HG02763 (cell line): ENCODE results near the gene CRABP2.

Experiments used
- ATAC-seq: cut with Tn5 transposase; IDR thresholded peaks from one replicate; pipeline ENCODE4 v1.9.1; 2021; ENCODE audit warnings: mild to moderate bottlenecking, moderate library complexity; ENCODE audit not compliant: unreplicated experiment

CRABP2 gene

GRCh38 chr1:156658945-156659574 is 46.3 kb downstream of the CRABP2 start:
- no peak for ATAC-seq

GRCh38 chr1:156658496-156658895 is 46.9 kb downstream of the CRABP2 start:
- ATAC-seq, result no peak

- no peak for ATAC-seq
Observed at GRCh38 chr1:156657741-156658319, 47.6 kb downstream of the CRABP2 start.

DNA sequence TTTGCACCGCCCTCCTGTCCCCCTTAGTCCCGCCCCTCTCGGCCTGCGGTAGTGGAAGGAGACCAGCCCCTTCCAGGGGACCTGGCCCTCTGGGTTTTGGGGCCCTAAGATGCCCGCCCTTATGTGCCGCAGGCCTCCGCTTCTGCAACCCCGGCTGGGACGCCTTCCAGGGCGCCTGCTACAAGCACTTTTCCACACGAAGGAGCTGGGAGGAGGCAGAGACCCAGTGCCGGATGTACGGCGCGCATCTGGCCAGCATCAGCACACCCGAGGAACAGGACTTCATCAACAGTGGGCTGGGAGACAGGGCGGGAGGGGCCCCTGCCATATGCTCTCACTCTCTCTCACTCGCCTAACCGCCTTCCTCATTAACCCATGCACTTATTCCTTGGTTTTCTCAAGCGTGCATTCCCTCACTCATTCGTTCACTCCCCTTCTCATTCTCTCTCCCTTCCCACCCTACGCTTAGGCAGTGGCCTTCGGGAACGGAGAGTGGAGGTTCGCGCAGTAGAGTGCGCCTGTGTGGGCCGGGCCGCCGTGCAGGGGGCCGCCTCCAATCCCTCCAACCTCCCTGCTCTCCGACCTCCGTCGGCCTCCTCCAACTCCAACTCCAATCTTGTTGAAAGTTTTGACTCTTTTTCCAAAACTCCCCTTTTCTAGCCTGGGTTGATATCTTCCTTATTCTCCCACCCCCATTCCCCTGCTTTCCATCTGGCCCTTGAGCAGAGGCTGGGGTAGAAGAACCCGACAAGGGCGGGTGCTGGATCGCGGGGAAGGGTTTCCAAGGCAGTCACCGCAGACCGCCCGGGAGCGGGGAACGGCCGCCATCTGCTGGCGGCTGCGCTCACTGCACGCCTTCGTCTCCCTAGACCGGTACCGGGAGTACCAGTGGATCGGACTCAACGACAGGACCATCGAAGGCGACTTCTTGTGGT is 48.3 kb downstream of the CRABP2 start:
- no peak for ATAC-seq

- ATAC-seq, result no peak
Observed at GRCh38 chr1:156655904-156656516, 49.4 kb downstream of the CRABP2 start.

- no peak for ATAC-seq
Observed at GRCh38 chr1:156655151-156655903, 50.1 kb downstream of the CRABP2 start.

DNA sequence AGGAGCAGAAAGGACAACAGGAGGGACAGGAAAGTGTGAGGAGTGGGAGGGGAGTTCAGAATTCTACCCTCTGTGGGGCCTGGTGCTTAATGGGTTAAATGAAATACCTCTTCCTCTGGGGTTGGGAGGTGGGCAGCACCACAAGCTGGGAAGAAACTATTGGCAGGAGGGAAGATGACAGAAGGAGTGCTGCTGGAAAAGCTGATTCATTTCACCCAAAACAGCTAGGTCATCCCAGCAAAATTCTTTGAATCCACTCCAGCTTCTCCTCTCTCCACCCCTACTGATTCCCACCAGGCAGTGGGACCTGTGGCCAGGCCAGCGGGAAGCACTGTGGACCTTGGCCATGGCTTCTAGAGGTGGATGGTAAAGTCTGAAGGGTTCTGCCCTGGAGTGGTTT is 50.7 kb downstream of the CRABP2 start:
- ATAC-seq, result no peak

DNA sequence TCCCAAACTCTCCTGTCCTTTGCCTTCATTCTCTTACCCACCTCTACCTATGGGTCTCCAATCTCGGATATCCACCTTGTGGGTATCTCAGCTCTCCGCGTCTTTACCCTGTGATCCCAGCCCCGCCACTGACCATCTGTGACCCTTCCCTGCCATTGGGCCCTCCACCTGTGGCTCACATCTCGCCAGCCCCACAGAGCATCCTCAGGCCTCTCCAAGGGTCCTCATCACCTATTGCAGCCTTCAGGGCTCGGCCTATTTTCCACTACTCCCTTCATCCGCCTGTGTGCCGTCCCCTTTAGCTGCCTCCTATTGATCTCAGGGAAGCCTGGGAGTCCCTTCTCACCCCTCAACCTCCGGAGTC is 52.4 kb downstream of the CRABP2 start:
- ATAC-seq, result no peak

- ATAC-seq, result no peak
Observed at GRCh38 chr1:156652131-156652991, 53.0 kb downstream of the CRABP2 start.
